WTC11 (cell line): ENCODE measurements around the gene PTPRC. TPM values are rescaled to one million over a fixed set of nuclear protein-coding genes. Genes with fewer than 3 reads are reported as not detected.
A peak's percentile ranks its signal among the peaks of the same experiment; 100 is the strongest.

Experiments
- ATAC-seq: fragments of 200-7000 bp; cut with Tn5 transposase; 2 replicates; pipeline ENCODE4 v1.10.0; 2021; ENCODE audit warnings: mild to moderate bottlenecking, moderate library complexity
- CTCF ChIA-PET: fragments of 300-600 bp; sonication (Branson Sonifier 250); formaldehyde crosslinking; loops from one replicate; lab custom pipeline; 2021; ENCODE audit warnings: antibody characterized with exemption; lab: Charles Lee
- POLR2A ChIA-PET: fragments of 350-600 bp; sonication (Branson Sonifier 250); formaldehyde crosslinking; loops from one replicate; lab custom pipeline; 2021; ENCODE audit warnings: antibody characterized with exemption; lab: Charles Lee
- DNase-seq: peaks from one replicate; pipeline ENCODE4 v3.0.0; 2021; ENCODE audit warnings: low spot score
- H3K27ac Mint-ChIP-seq: 2 replicates; pipeline ENCODE4 v1.8.0; 2021; ENCODE audit warnings: mixed read lengths
- H3K27me3 Mint-ChIP-seq: 2 replicates; pipeline ENCODE4 v1.8.0; 2021; ENCODE audit warnings: low read depth, mild to moderate bottlenecking, moderate library complexity, mixed read lengths
- H3K36me3 Mint-ChIP-seq: 2 replicates; pipeline ENCODE4 v1.8.0; 2021; ENCODE audit warnings: mixed read lengths
- H3K4me1 Mint-ChIP-seq: 2 replicates; pipeline ENCODE4 v1.8.0; 2022; ENCODE audit warnings: mixed read lengths
- H3K4me3 Mint-ChIP-seq: 2 replicates; pipeline ENCODE4 v1.8.0; 2021; ENCODE audit warnings: mild to moderate bottlenecking, moderate library complexity, mixed read lengths
- H3K9me3 Mint-ChIP-seq: 2 replicates; pipeline ENCODE4 v1.8.0; 2021; ENCODE audit warnings: mixed read lengths
- CTCF ChIP-seq: fragments of 200-600 bp; IDR thresholded peaks from 2 replicates; pipeline ENCODE4 v1.8.0; 2022; ENCODE audit warnings: antibody characterized with exemption
- ESRRA ChIP-seq: sonication (generic); formaldehyde crosslinking; IDR thresholded peaks from 2 replicates; pipeline ENCODE4 v1.8.1; 2022; ENCODE audit warnings: mild to moderate bottlenecking, missing genetic modification reagents, borderline replicate concordance
- FOXJ3 ChIP-seq: sonication (generic); formaldehyde crosslinking; IDR thresholded peaks from 2 replicates; pipeline ENCODE4 v1.9.0; 2021; ENCODE audit warnings: missing genetic modification reagents, mild to moderate bottlenecking, borderline replicate concordance
- GRHL2 ChIP-seq: fragments of 250-450 bp; sonication (Bioruptor Pico); IDR thresholded peaks from 2 replicates; pipeline ENCODE4 v1.8.0; 2022; ENCODE audit warnings: mild to moderate bottlenecking, moderate library complexity; ENCODE audit not compliant: insufficient replicate concordance, severe bottlenecking
- GTF2I ChIP-seq: fragments of 250-450 bp; sonication (Bioruptor Pico); conservative IDR thresholded peaks from 2 replicates; pipeline ENCODE4 v1.4.0; 2021; ENCODE audit warnings: mild to moderate bottlenecking
- KAT7 ChIP-seq: sonication (generic); formaldehyde crosslinking; IDR thresholded peaks from 2 replicates; pipeline ENCODE4 v1.8.1; 2023; ENCODE audit warnings: missing genetic modification reagents, mild to moderate bottlenecking, borderline replicate concordance
- MXD4 ChIP-seq: fragments of 250-450 bp; sonication (Bioruptor Pico); IDR thresholded peaks from 2 replicates; pipeline ENCODE4 v1.8.0; 2021; ENCODE audit warnings: mild to moderate bottlenecking, moderate library complexity, borderline replicate concordance
- NFATC4 ChIP-seq: fragments of 250-450 bp; sonication (Bioruptor Pico); IDR thresholded peaks from 2 replicates; pipeline ENCODE4 v1.9.0; 2021; ENCODE audit warnings: mild to moderate bottlenecking
- NFE2L1 ChIP-seq: sonication (generic); formaldehyde crosslinking; IDR thresholded peaks from 2 replicates; pipeline ENCODE4 v1.8.1; 2023; ENCODE audit warnings: missing genetic modification reagents
- NR2C2 ChIP-seq: sonication (generic); formaldehyde crosslinking; IDR thresholded peaks from 2 replicates; pipeline ENCODE4 v1.8.0; 2022; ENCODE audit warnings: mild to moderate bottlenecking, missing genetic modification reagents
- NR3C1 ChIP-seq: sonication (generic); formaldehyde crosslinking; conservative IDR thresholded peaks from 2 replicates; pipeline ENCODE4 v1.8.1; 2023; ENCODE audit warnings: low read depth, mild to moderate bottlenecking, missing genetic modification reagents
- USF1 ChIP-seq: sonication (generic); formaldehyde crosslinking; IDR thresholded peaks from 2 replicates; pipeline ENCODE4 v1.8.0; 2022; ENCODE audit warnings: mild to moderate bottlenecking, missing genetic modification reagents
- ZNF232 ChIP-seq: sonication (generic); formaldehyde crosslinking; IDR thresholded peaks from 2 replicates; pipeline ENCODE4 v1.8.0; 2022; ENCODE audit warnings: mild to moderate bottlenecking, missing genetic modification reagents
- ZNF396 ChIP-seq: fragments of 250-450 bp; sonication (Bioruptor Pico); IDR thresholded peaks from 2 replicates; pipeline ENCODE4 v1.8.0; 2021; ENCODE audit warnings: mild to moderate bottlenecking, moderate library complexity, borderline replicate concordance
- ZNF423 ChIP-seq: fragments of 250-450 bp; sonication (Bioruptor Pico); IDR thresholded peaks from 2 replicates; pipeline ENCODE4 v2.1.2; 2022; ENCODE audit warnings: mild to moderate bottlenecking, moderate library complexity
- total RNA-seq: library from RNA; stranded (reverse); gene quantifications from 3 replicates; pipeline ENCODE4 v1.2.3, GENCODE V29; 2021
- TF ChIP-seq, protein P1 (sequence below): sonication (generic); formaldehyde crosslinking; IDR thresholded peaks from 2 replicates; pipeline ENCODE4 v1.8.0; 2022; ENCODE audit warnings: mild to moderate bottlenecking, missing genetic modification reagents
- TF ChIP-seq, protein P2 (sequence below): sonication (generic); formaldehyde crosslinking; IDR thresholded peaks from 2 replicates; pipeline ENCODE4 v1.8.1; 2023; ENCODE audit warnings: mild to moderate bottlenecking, missing genetic modification reagents
- TF ChIP-seq, protein P3 (sequence below): sonication (generic); formaldehyde crosslinking; IDR thresholded peaks from 2 replicates; pipeline ENCODE4 v1.8.1; 2022; ENCODE audit warnings: mild to moderate bottlenecking, missing genetic modification reagents, moderate library complexity, borderline replicate concordance
- TF ChIP-seq, protein P4 (sequence below): sonication (generic); formaldehyde crosslinking; IDR thresholded peaks from 2 replicates; pipeline ENCODE4 v1.8.1; 2022; ENCODE audit warnings: missing genetic modification reagents, borderline replicate concordance

The PTPRC gene
- total RNA-seq, 1 experiment from 2014 or later = 1.4 TPM

GRCh38 chr1:198734323-198735008 is 95.6 kb downstream of the PTPRC start:
- Mint-ChIP-seq H3K4me3 (no peak overlapping the region), H3K27me3 (no peaks in the 10 kb centered on the region; the same call in 1 of the 2 replicates), H3K4me1 (peaks cover 8% of the 10 kb centered on the region), H3K27ac (no peak overlapping the region), H3K9me3 (peaks cover 4% of the 10 kb centered on the region; the same call in 1 of the 2 replicates), H3K36me3 (no peaks in the 10 kb centered on the region)
- ChIA-PET POLR2A (no interaction called here), CTCF (no interaction called here)
- DNase-seq (no peak), ATAC-seq (no peak)
- TF ChIP-seq KAT7 (CRISPR knock-in tag) = no peak
- TF ChIP-seq NR2C2 (CRISPR knock-in tag) = no peak
- no peak for TF ChIP-seq GTF2I (CRISPR knock-in tag)

DNA sequence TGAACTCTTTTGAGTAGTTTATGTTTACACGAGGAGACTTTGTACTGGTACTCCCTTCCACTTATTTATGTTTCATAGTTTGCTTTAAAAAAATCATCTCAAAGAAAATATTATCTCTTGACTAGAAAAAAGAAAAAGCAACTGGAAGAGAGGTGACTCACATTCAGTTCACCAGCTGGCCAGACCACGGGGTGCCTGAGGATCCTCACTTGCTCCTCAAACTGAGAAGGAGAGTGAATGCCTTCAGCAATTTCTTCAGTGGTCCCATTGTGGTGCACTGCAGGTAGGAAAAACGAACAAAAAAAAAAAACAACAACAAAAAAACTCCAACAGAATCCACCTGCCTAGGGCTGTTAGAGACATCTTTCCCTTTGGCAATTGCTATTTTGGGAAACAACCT is 102.9 kb downstream of the PTPRC start:
- ChIA-PET CTCF (interaction anchor here (1.2 kb wide), 1 partner anchor 371 kb away, joined by 3 read pairs; no protein-coding TSS in a partner anchor), POLR2A (no interaction called here)
- no peak overlapping the region for H3K27ac Mint-ChIP-seq
- peak; percentile 82 for ATAC-seq
- no peak overlapping the region for H3K4me3 Mint-ChIP-seq
- peaks cover 4% of the 10 kb centered on the region; the same call in 1 of the 2 replicates for H3K9me3 Mint-ChIP-seq
- TF ChIP-seq ZNF423 (CRISPR knock-in tag) = peak; percentile 54; the same call in 1 of the 2 replicates
- TF ChIP-seq NFATC4 = no peak
- peaks cover 4% of the 10 kb centered on the region; the same call in 1 of the 2 replicates for H3K27me3 Mint-ChIP-seq
- peak; percentile 17 for DNase-seq
- peaks cover 8% of the 10 kb centered on the region for H3K4me1 Mint-ChIP-seq
- no peaks in the 10 kb centered on the region for H3K36me3 Mint-ChIP-seq

- H3K4me3 Mint-ChIP-seq = no peak overlapping the region
- no peaks in the 10 kb centered on the region for H3K36me3 Mint-ChIP-seq
- H3K9me3 Mint-ChIP-seq = no peaks in the 10 kb centered on the region
- H3K4me1 Mint-ChIP-seq = peaks cover under 1% of the 10 kb centered on the region
- ATAC-seq = no peak
- TF ChIP-seq NR2C2 (CRISPR knock-in tag) (no peak), USF1 (no peak), ZNF423 (CRISPR knock-in tag) (no peak)
- TF ChIP-seq, protein P1, sequence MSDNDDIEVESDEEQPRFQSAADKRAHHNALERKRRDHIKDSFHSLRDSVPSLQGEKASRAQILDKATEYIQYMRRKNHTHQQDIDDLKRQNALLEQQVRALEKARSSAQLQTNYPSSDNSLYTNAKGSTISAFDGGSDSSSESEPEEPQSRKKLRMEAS (CRISPR knock-in tag) = no peak
- DNase-seq = no peak
- no peak overlapping the region for H3K27ac Mint-ChIP-seq
- ChIA-PET POLR2A (no interaction called here), CTCF (no interaction called here)
- H3K27me3 Mint-ChIP-seq = no peaks in the 10 kb centered on the region
These were observed 108.3 kb downstream of the PTPRC start for GRCh38 chr1:198747127-198747526.

GRCh38 chr1:198749279-198749678 is 110.4 kb downstream of the PTPRC start:
- no peaks in the 10 kb centered on the region for H3K36me3 Mint-ChIP-seq
- peaks cover under 1% of the 10 kb centered on the region; the same call in 1 of the 2 replicates for H3K4me1 Mint-ChIP-seq
- DNase-seq (no peak), ATAC-seq (no peak)
- CTCF ChIA-PET = no interaction called here
- H3K27me3 Mint-ChIP-seq = no peaks in the 10 kb centered on the region
- POLR2A ChIA-PET = no interaction called here
- H3K9me3 Mint-ChIP-seq = no peaks in the 10 kb centered on the region
- no peak overlapping the region for H3K27ac Mint-ChIP-seq
- no peak overlapping the region for H3K4me3 Mint-ChIP-seq
- TF ChIP-seq NFE2L1 (CRISPR knock-in tag) (no peak), NR3C1 (CRISPR knock-in tag) (no peak), CTCF (no peak), FOXJ3 (CRISPR knock-in tag) (no peak), ZNF423 (CRISPR knock-in tag) (no peak), ESRRA (CRISPR knock-in tag) (no peak), GRHL2 (CRISPR knock-in tag) (no peak), ZNF232 (CRISPR knock-in tag) (no peak), ZNF396 (CRISPR knock-in tag) (no peak), MXD4 (CRISPR knock-in tag) (no peak)
- TF ChIP-seq, protein P2, sequence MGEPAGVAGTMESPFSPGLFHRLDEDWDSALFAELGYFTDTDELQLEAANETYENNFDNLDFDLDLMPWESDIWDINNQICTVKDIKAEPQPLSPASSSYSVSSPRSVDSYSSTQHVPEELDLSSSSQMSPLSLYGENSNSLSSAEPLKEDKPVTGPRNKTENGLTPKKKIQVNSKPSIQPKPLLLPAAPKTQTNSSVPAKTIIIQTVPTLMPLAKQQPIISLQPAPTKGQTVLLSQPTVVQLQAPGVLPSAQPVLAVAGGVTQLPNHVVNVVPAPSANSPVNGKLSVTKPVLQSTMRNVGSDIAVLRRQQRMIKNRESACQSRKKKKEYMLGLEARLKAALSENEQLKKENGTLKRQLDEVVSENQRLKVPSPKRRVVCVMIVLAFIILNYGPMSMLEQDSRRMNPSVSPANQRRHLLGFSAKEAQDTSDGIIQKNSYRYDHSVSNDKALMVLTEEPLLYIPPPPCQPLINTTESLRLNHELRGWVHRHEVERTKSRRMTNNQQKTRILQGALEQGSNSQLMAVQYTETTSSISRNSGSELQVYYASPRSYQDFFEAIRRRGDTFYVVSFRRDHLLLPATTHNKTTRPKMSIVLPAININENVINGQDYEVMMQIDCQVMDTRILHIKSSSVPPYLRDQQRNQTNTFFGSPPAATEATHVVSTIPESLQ (CRISPR knock-in tag) = no peak
- TF ChIP-seq, protein P3, sequence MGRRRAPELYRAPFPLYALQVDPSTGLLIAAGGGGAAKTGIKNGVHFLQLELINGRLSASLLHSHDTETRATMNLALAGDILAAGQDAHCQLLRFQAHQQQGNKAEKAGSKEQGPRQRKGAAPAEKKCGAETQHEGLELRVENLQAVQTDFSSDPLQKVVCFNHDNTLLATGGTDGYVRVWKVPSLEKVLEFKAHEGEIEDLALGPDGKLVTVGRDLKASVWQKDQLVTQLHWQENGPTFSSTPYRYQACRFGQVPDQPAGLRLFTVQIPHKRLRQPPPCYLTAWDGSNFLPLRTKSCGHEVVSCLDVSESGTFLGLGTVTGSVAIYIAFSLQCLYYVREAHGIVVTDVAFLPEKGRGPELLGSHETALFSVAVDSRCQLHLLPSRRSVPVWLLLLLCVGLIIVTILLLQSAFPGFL = no peak
- TF ChIP-seq, protein P4, sequence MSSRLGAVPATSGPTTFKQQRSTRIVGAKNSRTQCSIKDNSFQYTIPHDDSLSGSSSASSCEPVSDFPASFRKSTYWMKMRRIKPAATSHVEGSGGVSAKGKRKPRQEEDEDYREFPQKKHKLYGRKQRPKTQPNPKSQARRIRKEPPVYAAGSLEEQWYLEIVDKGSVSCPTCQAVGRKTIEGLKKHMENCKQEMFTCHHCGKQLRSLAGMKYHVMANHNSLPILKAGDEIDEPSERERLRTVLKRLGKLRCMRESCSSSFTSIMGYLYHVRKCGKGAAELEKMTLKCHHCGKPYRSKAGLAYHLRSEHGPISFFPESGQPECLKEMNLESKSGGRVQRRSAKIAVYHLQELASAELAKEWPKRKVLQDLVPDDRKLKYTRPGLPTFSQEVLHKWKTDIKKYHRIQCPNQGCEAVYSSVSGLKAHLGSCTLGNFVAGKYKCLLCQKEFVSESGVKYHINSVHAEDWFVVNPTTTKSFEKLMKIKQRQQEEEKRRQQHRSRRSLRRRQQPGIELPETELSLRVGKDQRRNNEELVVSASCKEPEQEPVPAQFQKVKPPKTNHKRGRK (CRISPR knock-in tag) = no peak
